Trophoblast cell (in vitro differentiated cells and primary cell): ENCODE measurements around the gene RPL10.

Source experiments
- DNase-seq, 2 donors: peaks; one replicate each; pipeline ENCODE4 v3.0.0-alpha.2; 2016
- H2AFZ ChIP-seq: 2 replicates; pipeline ENCODE4 v1.6.1; 2013; ENCODE audit warnings: low read length, moderate library complexity, mild to moderate bottlenecking; ENCODE audit not compliant: insufficient read depth, poor library complexity
- H2AK5ac ChIP-seq: 2 replicates; pipeline ENCODE4 v1.6.1; 2013; ENCODE audit warnings: mild to moderate bottlenecking, low read length
- H2BK120ac ChIP-seq: 2 replicates; pipeline ENCODE4 v1.6.1; 2013; ENCODE audit warnings: low read length, mild to moderate bottlenecking, moderate library complexity; ENCODE audit not compliant: insufficient read depth, poor library complexity
- H2BK12ac ChIP-seq: 2 replicates; pipeline ENCODE4 v1.6.1; 2013; ENCODE audit warnings: mild to moderate bottlenecking, low read length, moderate library complexity
- H2BK5ac ChIP-seq: 2 replicates; pipeline ENCODE4 v1.6.1; 2013; ENCODE audit warnings: low read length, low read depth, moderate library complexity, mild to moderate bottlenecking; ENCODE audit not compliant: poor library complexity
- H3K14ac ChIP-seq: 2 replicates; pipeline ENCODE4 v1.6.1; 2013; ENCODE audit warnings: mild to moderate bottlenecking, low read length
- H3K18ac ChIP-seq: 2 replicates; pipeline ENCODE4 v1.6.1; 2013; ENCODE audit warnings: mild to moderate bottlenecking, low read length
- H3K23ac ChIP-seq: 2 replicates; pipeline ENCODE4 v1.6.1; 2013; ENCODE audit warnings: low read length
- H3K27ac ChIP-seq: 2 replicates; pipeline ENCODE4 v1.5.1; 2013; ENCODE audit warnings: low read depth, mild to moderate bottlenecking, inconsistent platforms, low read length, moderate library complexity
- H3K27me3 ChIP-seq: 2 replicates; pipeline ENCODE4 v1.6.1; 2013; ENCODE audit warnings: inconsistent platforms, mild to moderate bottlenecking, low read length, moderate library complexity; ENCODE audit not compliant: insufficient read depth
- H3K36me3 ChIP-seq, 2 experiments: 1 replicate in 1 of 2; 2 replicates in 1 of 2; pipeline ENCODE4 v1.6.1; 2013; ENCODE audit warnings: low read length in 2 of 2, mild to moderate bottlenecking in 2 of 2, moderate library complexity in 1 of 2; ENCODE audit not compliant: insufficient read depth in 2 of 2, control insufficient read depth in 1 of 2
- H3K4ac ChIP-seq: 2 replicates; pipeline ENCODE4 v1.6.1; 2013; ENCODE audit warnings: low read depth, mild to moderate bottlenecking, low read length, moderate library complexity
- H3K4me1 ChIP-seq, 2 experiments: 1 replicate in 1 of 2; 2 replicates in 1 of 2; pipeline ENCODE4 v1.6.1; 2013; ENCODE audit warnings: low read length in 2 of 2, mild to moderate bottlenecking in 2 of 2, moderate library complexity in 1 of 2; ENCODE audit not compliant: insufficient read depth in 2 of 2, control insufficient read depth in 1 of 2
- H3K4me2 ChIP-seq: 2 replicates; pipeline ENCODE4 v1.6.1; 2013; ENCODE audit warnings: inconsistent platforms, mild to moderate bottlenecking, low read length, moderate library complexity
- H3K4me3 ChIP-seq: 2 replicates; pipeline ENCODE4 v1.5.1; 2013; ENCODE audit warnings: mild to moderate bottlenecking, low read depth, low read length, inconsistent platforms
- H3K79me1 ChIP-seq: one replicate; pipeline ENCODE4 v1.6.1; 2013; ENCODE audit warnings: low read length
- H3K79me2 ChIP-seq: 2 replicates; pipeline ENCODE4 v1.6.1; 2013; ENCODE audit warnings: low read length, mild to moderate bottlenecking; ENCODE audit not compliant: control insufficient read depth, insufficient read depth, poor library complexity
- H3K9ac ChIP-seq: 2 replicates; pipeline ENCODE4 v1.6.1; 2013; ENCODE audit warnings: mild to moderate bottlenecking, low read length
- H3K9me3 ChIP-seq: 2 replicates; pipeline ENCODE4 v1.6.1; 2013; ENCODE audit warnings: low read depth, mild to moderate bottlenecking, control low read depth, inconsistent platforms, low read length; ENCODE audit not compliant: insufficient read depth
- H4K12ac ChIP-seq: 2 replicates; pipeline ENCODE4 v1.6.1; 2013; ENCODE audit warnings: low read depth, mild to moderate bottlenecking, low read length, moderate library complexity
- H4K8ac ChIP-seq: 2 replicates; pipeline ENCODE4 v1.6.1; 2013; ENCODE audit warnings: low read depth, mild to moderate bottlenecking, low read length, moderate library complexity
- H4K91ac ChIP-seq: one replicate; pipeline ENCODE4 v1.6.1; 2013; ENCODE audit warnings: low read depth, mild to moderate bottlenecking, low read length, moderate library complexity
- WGBS: extraction: QIAGEN DNeasy Blood & Tissue Kit; methylation state at CpG from one replicate; pipeline ENCODE4 v1.1.7; 2013; ENCODE audit warnings: missing lambda C conversion rate; ENCODE audit not compliant: insufficient read length, insufficient coverage; ENCODE audit errors: extremely low coverage; 5-methylcytosine and 5-hydroxymethylcytosine counted together

RPL10 gene

DNA sequence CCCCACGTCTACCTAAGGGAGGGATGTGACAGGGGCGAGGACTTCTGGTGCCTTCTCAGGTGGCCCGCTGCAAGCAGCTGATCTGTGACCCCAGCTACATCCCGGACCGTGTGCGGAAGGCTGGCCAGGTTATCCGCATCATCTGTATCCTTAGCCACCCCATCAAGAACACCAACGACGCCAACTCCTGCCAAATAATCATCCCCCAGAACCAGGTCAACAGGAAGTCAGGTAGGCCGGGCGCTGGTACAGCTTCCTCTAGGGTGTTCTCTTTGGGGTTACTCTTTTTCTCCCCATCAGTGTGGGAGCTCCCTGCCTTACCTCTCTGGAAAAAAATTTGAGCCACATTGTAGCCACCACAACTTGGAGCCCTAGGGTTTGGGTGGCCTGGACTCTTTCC, 43.4 kb downstream of the RPL10 start:
- H3K4me1 ChIP-seq, result peaks cover 16 to 20% of the 10 kb centered on the region in 2 experiments
- no peak overlapping the region for H2AK5ac ChIP-seq
- H2BK120ac ChIP-seq, result no peak overlapping the region
- H4K8ac ChIP-seq, result no peak overlapping the region
- H3K79me1 ChIP-seq, result peaks cover 21% of the 10 kb centered on the region
- no peak overlapping the region for H3K4me3 ChIP-seq
- H3K14ac ChIP-seq, result no peak overlapping the region
- no peaks in the 10 kb centered on the region for H3K27me3 ChIP-seq
- H3K79me2 ChIP-seq, result peaks cover 24% of the 10 kb centered on the region
- DNase-seq, result no peak
- H4K12ac ChIP-seq, result no peak overlapping the region
- H3K18ac ChIP-seq, result no peak overlapping the region
- no peak overlapping the region for H2AFZ ChIP-seq
- no peak overlapping the region for H3K4me2 ChIP-seq
- H4K91ac ChIP-seq, result no peak overlapping the region
- H3K9ac ChIP-seq, result no peak overlapping the region
- no peaks in the 10 kb centered on the region for H3K9me3 ChIP-seq
- peaks cover 55 to 57% of the 10 kb centered on the region in 2 experiments for H3K36me3 ChIP-seq
- WGBS, result no CpG with 5 or more reads among the region's 11 CpGs
- no peak overlapping the region for H3K4ac ChIP-seq
- no peak overlapping the region for H2BK12ac ChIP-seq
- no peak overlapping the region for H2BK5ac ChIP-seq
- H3K23ac ChIP-seq, result no peak overlapping the region
- no peak overlapping the region for H3K27ac ChIP-seq

DNA sequence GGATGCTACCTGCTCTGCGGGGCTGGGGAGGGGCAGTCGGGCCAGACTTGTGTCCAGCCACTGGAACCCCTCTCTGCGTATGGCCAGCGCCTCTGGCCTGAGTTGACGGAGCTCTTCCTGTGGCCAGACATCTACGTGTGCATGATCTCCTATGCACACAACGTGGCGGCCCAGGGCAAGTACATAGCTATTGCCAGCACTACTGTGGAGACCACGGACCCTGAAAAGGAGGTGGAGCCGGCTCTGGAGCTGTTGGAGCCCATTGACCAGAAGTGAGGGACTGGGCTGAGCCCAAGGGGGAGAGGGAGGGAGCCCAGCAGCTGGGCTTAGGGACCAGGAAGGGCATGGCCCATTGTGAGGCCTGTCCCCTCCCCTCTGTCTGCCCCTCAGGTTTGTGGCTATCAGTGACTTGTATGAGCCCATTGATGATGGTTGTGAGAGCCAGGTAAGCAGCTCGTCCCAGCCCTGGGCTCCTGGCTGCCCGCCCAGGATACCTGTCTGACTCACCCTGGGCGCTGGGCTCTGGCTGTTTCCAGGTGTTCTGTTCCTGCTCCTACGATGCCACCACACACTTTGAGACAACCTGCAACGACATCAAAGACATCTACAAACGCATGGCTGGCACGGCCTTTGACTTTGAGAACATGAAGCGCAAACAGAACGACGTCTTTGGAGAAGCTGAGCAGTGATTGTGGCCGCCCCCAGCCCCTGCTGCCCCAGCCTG, 44.0 kb downstream of the RPL10 start:
- peaks cover 60 to 63% of the 10 kb centered on the region in 2 experiments for H3K36me3 ChIP-seq
- WGBS, result no CpG with 5 or more reads among the region's 21 CpGs
- H3K23ac ChIP-seq, result no peak overlapping the region
- H3K4me2 ChIP-seq, result no peak overlapping the region
- H3K79me2 ChIP-seq, result peaks cover 20% of the 10 kb centered on the region
- no peak overlapping the region for H2BK12ac ChIP-seq
- no peaks in the 10 kb centered on the region for H3K9me3 ChIP-seq
- H3K9ac ChIP-seq, result no peak overlapping the region
- peaks cover 16 to 20% of the 10 kb centered on the region in 2 experiments for H3K4me1 ChIP-seq
- H4K91ac ChIP-seq, result no peak overlapping the region
- no peak overlapping the region for H4K8ac ChIP-seq
- H4K12ac ChIP-seq, result no peak overlapping the region
- H3K14ac ChIP-seq, result no peak overlapping the region
- no peak overlapping the region for H3K4me3 ChIP-seq
- H2AK5ac ChIP-seq, result no peak overlapping the region
- no peak overlapping the region for H3K18ac ChIP-seq
- DNase-seq, result no peak
- no peak overlapping the region for H3K4ac ChIP-seq
- H2BK120ac ChIP-seq, result no peak overlapping the region
- no peak overlapping the region for H2AFZ ChIP-seq
- H3K27ac ChIP-seq, result no peak overlapping the region
- no peak overlapping the region for H2BK5ac ChIP-seq
- H3K27me3 ChIP-seq, result no peaks in the 10 kb centered on the region
- H3K79me1 ChIP-seq, result peaks cover 17% of the 10 kb centered on the region

GRCh38 chrX:154443479-154443910, 45.3 kb downstream of the RPL10 start:
- peak overlapping the region; percentile 9 for H3K9ac ChIP-seq
- no peaks in the 10 kb centered on the region for H3K27me3 ChIP-seq
- H3K4ac ChIP-seq, result peak overlapping the region; percentile 4
- whole genome bisulfite sequencing, result no CpG with 5 or more reads among the region's 10 CpGs
- H4K8ac ChIP-seq, result peak overlapping the region; percentile 36
- H3K79me1 ChIP-seq, result peaks cover 13% of the 10 kb centered on the region
- H3K27ac ChIP-seq, result no peak overlapping the region
- peaks cover 9 to 14% of the 10 kb centered on the region in 2 experiments for H3K4me1 ChIP-seq
- H4K91ac ChIP-seq, result peak overlapping the region; percentile 76
- no peak overlapping the region for H3K4me3 ChIP-seq
- H2BK12ac ChIP-seq, result no peak overlapping the region
- H3K23ac ChIP-seq, result no peak overlapping the region
- H3K4me2 ChIP-seq, result peak overlapping the region; percentile 50
- H4K12ac ChIP-seq, result peak overlapping the region; percentile 86
- H3K9me3 ChIP-seq, result no peaks in the 10 kb centered on the region
- peak overlapping the region; percentile 32 for H3K14ac ChIP-seq
- H2BK5ac ChIP-seq, result peak overlapping the region; percentile 66
- peak; percentile 40 to 60 for DNase-seq
- H2BK120ac ChIP-seq, result peak overlapping the region; percentile 70
- peaks cover 66 to 72% of the 10 kb centered on the region in 2 experiments for H3K36me3 ChIP-seq
- H2AK5ac ChIP-seq, result peak overlapping the region; percentile 30
- peaks cover 7% of the 10 kb centered on the region for H3K79me2 ChIP-seq
- peak overlapping the region; percentile 64 for H2AFZ ChIP-seq
- no peak overlapping the region for H3K18ac ChIP-seq

GRCh38 chrX:154443992-154444754, 46.0 kb downstream of the RPL10 start, which contains the start of gene FAM50A:
Gene FAM50A, plus strand, starts transcription at chrX:154444141. Its CDS starts 95 bp downstream, at chrX:154444236.
- H4K91ac ChIP-seq, result peak within 1 kb of the TSS; percentile 95
- no peaks in the 10 kb centered on the region for H3K27me3 ChIP-seq
- H2BK120ac ChIP-seq, result peak within 1 kb of the TSS; percentile 91
- H3K27ac ChIP-seq, result peak within 1 kb of the TSS; percentile 79
- H4K12ac ChIP-seq, result peak within 1 kb of the TSS; percentile 94
- H3K79me2 ChIP-seq, result peaks cover 7% of the 10 kb centered on the region
- H4K8ac ChIP-seq, result peak within 1 kb of the TSS; percentile 88
- peak within 1 kb of the TSS; percentile 64 for H2AFZ ChIP-seq
- peak within 1 kb of the TSS; percentile 80 for H2BK5ac ChIP-seq
- H3K23ac ChIP-seq, result no peak within 1 kb of the TSS
- no peaks in the 10 kb centered on the region for H3K9me3 ChIP-seq
- H2AK5ac ChIP-seq, result peak within 1 kb of the TSS; percentile 76
- H3K4me3 ChIP-seq, result peak within 1 kb of the TSS; percentile 79
- peak within 1 kb of the TSS; percentile 96 for H3K14ac ChIP-seq
- H2BK12ac ChIP-seq, result peak within 1 kb of the TSS; percentile 4
- DNase-seq, result peak; percentile 69 to 77
- H3K4me2 ChIP-seq, result peak within 1 kb of the TSS; percentile 89
- peaks cover 6 to 14% of the 10 kb centered on the region in 2 experiments for H3K4me1 ChIP-seq
- peak within 1 kb of the TSS; percentile 94 for H3K18ac ChIP-seq
- H3K9ac ChIP-seq, result peak within 1 kb of the TSS; percentile 84
- peaks cover 13% of the 10 kb centered on the region for H3K79me1 ChIP-seq
- peaks cover 66 to 72% of the 10 kb centered on the region in 2 experiments for H3K36me3 ChIP-seq
- WGBS, result no CpG with 5 or more reads among the region's 94 CpGs
- peak within 1 kb of the TSS; percentile 71 for H3K4ac ChIP-seq
